ENCODE data around the gene DPP6.

Gene DPP6

GRCh38 chr7:154709840-154710520 lies 657.8 kb downstream of the DPP6 start:
- H3K9me3 ChIP-seq (ENCODE audit: severe bottlenecking): peaks cover 7% of the 10 kb centered on the region
- no peaks in the 10 kb centered on the region for H3K36me3 ChIP-seq (ENCODE audit: low read depth)
- no peak overlapping the region for H3K4me3 ChIP-seq (ENCODE audit: severe bottlenecking)
- H3K27me3 ChIP-seq (ENCODE audit: insufficient read depth, poor library complexity, severe bottlenecking): peaks cover 2% of the 10 kb centered on the region
- H3K27ac ChIP-seq (ENCODE audit: poor library complexity, severe bottlenecking): no peak overlapping the region
- ATAC-seq (ENCODE audit: low read depth): no peak
- no peaks in the 10 kb centered on the region for H3K4me1 ChIP-seq (ENCODE audit: insufficient read depth, poor library complexity, severe bottlenecking)
- TF ChIP-seq CTCF (IDR thresholded peaks at IDR 0.05; ENCODE audit: poor library complexity, severe bottlenecking): no peak
- DNase-seq (ENCODE audit: low spot score): no peak

GRCh38 chr7:154720016-154720415 lies 667.8 kb downstream of the DPP6 start:
- Histone ChIP-seq H3K27ac (ENCODE audit: poor library complexity, severe bottlenecking) (no peak overlapping the region), H3K36me3 (ENCODE audit: low read depth) (no peaks in the 10 kb centered on the region), H3K4me3 (ENCODE audit: severe bottlenecking) (no peak overlapping the region), H3K9me3 (ENCODE audit: severe bottlenecking) (no peaks in the 10 kb centered on the region), H3K4me1 (ENCODE audit: insufficient read depth, poor library complexity, severe bottlenecking) (no peaks in the 10 kb centered on the region), H3K27me3 (ENCODE audit: insufficient read depth, poor library complexity, severe bottlenecking) (no peaks in the 10 kb centered on the region)
- no peak for TF ChIP-seq CTCF (IDR thresholded peaks at IDR 0.05; ENCODE audit: poor library complexity, severe bottlenecking)
- DNase-seq (ENCODE audit: low spot score) (no peak), ATAC-seq (ENCODE audit: low read depth) (no peak)

- H3K36me3 ChIP-seq (ENCODE audit: low read depth): no peaks in the 10 kb centered on the region
- peaks cover 4% of the 10 kb centered on the region for H3K9me3 ChIP-seq (ENCODE audit: severe bottlenecking)
- ATAC-seq (ENCODE audit: low read depth) (no peak), DNase-seq (ENCODE audit: low spot score) (no peak)
- H3K27ac ChIP-seq (ENCODE audit: poor library complexity, severe bottlenecking): no peak overlapping the region
- no peaks in the 10 kb centered on the region for H3K4me1 ChIP-seq (ENCODE audit: insufficient read depth, poor library complexity, severe bottlenecking)
- no peak for TF ChIP-seq CTCF (IDR thresholded peaks at IDR 0.05; ENCODE audit: poor library complexity, severe bottlenecking)
- H3K27me3 ChIP-seq (ENCODE audit: insufficient read depth, poor library complexity, severe bottlenecking): no peaks in the 10 kb centered on the region
- H3K4me3 ChIP-seq (ENCODE audit: severe bottlenecking): no peak overlapping the region
Observed at GRCh38 chr7:154721086-154721485, 668.9 kb downstream of the DPP6 start.

- TF ChIP-seq CTCF (IDR thresholded peaks at IDR 0.05; ENCODE audit: poor library complexity, severe bottlenecking): no peak
- Histone ChIP-seq H3K4me3 (ENCODE audit: severe bottlenecking) (no peak overlapping the region), H3K27me3 (ENCODE audit: insufficient read depth, poor library complexity, severe bottlenecking) (no peaks in the 10 kb centered on the region), H3K9me3 (ENCODE audit: severe bottlenecking) (peaks cover 5% of the 10 kb centered on the region), H3K36me3 (ENCODE audit: low read depth) (no peaks in the 10 kb centered on the region), H3K4me1 (ENCODE audit: insufficient read depth, poor library complexity, severe bottlenecking) (no peaks in the 10 kb centered on the region), H3K27ac (ENCODE audit: poor library complexity, severe bottlenecking) (no peak overlapping the region)
- no peak for DNase-seq (ENCODE audit: low spot score)
- ATAC-seq (ENCODE audit: low read depth): no peak
Observed at GRCh38 chr7:154726368-154726767, 674.2 kb downstream of the DPP6 start.

- DNase-seq (ENCODE audit: low spot score) (no peak), ATAC-seq (ENCODE audit: low read depth) (no peak)
- H3K27ac ChIP-seq (ENCODE audit: poor library complexity, severe bottlenecking): no peak overlapping the region
- H3K36me3 ChIP-seq (ENCODE audit: low read depth): no peaks in the 10 kb centered on the region
- no peaks in the 10 kb centered on the region for H3K27me3 ChIP-seq (ENCODE audit: insufficient read depth, poor library complexity, severe bottlenecking)
- no peak for TF ChIP-seq CTCF (IDR thresholded peaks at IDR 0.05; ENCODE audit: poor library complexity, severe bottlenecking)
- no peak overlapping the region for H3K4me3 ChIP-seq (ENCODE audit: severe bottlenecking)
- no peaks in the 10 kb centered on the region for H3K4me1 ChIP-seq (ENCODE audit: insufficient read depth, poor library complexity, severe bottlenecking)
- peaks cover 5% of the 10 kb centered on the region for H3K9me3 ChIP-seq (ENCODE audit: severe bottlenecking)
Observed at GRCh38 chr7:154729056-154729455, 676.9 kb downstream of the DPP6 start.

Data from RWPE2 (cell line).